ENCODE measurements around the gene ZDHHC1.

Gene ZDHHC1

GRCh38 chr16:67448580-67448979 lies 32.3 kb upstream of the ZDHHC1 start:
- DNase-seq (ENCODE audit: low read depth, low spot score) = no peak

- no peak for DNase-seq (ENCODE audit: low read depth, low spot score)
Observed at GRCh38 chr16:67447508-67448076, 31.3 kb upstream of the ZDHHC1 start.

- DNase-seq (ENCODE audit: low read depth, low spot score) = no peak
Observed at GRCh38 chr16:67446968-67447507, 30.8 kb upstream of the ZDHHC1 start.

DNA sequence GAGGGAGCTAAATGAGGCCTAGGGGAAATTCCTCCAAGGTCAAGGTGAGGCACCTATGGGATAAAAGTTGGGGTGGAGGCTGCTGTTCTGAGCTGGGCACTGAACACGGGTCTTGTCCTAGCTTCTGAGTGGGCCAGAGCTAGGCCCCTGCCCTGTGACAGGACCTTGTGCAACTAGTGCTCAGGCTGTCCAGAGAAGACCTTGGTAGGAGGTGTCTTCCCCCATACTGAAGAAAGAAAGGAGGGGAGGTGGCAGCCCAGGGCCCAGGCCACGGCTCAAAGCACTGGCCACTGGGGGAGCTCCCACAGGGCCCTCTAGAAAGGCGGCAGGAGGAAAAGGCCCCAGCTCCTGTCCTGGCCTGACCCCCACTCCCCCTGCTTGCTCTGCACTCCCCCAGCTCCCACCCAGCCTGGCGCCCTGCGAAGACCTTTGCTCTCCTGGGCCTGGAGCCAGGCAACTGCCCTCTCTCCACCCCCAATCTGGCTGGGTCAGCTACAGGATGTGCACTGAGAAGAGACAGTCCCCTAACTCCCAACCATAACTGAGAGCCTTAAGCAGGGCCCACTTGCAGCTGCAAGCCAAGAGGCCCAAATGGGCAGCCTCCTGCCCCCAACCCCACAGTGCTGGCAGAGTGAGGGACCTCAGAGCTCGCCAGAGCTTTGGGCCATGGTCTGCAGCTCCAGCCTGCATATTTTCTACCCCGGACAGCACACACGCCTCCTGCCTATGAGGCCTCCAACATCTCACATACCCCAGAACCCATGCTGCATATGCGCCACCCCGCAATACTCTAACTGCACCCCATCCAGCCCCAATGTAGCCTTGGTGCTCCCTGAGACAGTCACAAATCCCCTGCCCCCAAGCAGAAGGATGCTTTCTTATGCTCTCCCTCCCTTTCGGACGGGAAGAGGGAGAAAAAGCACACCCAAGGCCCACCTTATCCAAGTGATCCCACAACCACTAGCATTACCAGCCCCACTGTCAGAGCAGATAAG lies 29.9 kb upstream of the ZDHHC1 start:
- DNase-seq (ENCODE audit: low read depth, low spot score) = no peak

DNA sequence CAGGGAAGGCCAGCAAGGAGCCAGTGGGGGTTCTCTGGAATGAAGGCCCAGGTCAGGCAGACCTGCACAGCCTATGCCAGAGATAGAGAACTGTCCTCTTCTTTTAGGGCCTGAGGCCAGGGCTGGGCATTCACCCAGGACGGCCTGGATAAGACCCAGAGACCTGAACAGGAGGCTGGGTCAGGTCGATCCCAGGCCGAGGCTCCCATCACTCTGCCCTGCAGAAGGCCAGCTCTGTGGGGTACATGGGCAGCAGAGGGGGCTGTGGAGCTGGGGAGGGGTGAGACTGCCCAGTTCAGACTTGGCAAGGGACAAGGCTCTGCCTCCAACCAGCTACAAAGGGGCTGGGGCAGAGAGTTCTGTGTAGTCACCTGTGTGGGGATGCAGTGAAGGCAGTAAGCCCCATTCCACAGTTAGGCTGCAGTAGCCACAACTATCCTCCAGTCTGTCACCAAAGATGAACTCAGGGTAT lies 29.2 kb upstream of the ZDHHC1 start:
- DNase-seq (ENCODE audit: low read depth, low spot score) = no peak

- no peak for DNase-seq (ENCODE audit: low read depth, low spot score)
Observed at GRCh38 chr16:67445126-67445426, 28.8 kb upstream of the ZDHHC1 start.

GRCh38 chr16:67444259-67445125 lies 28.2 kb upstream of the ZDHHC1 start:
- DNase-seq (ENCODE audit: low read depth, low spot score) = no peak

- DNase-seq (ENCODE audit: low read depth, low spot score) = no peak
Observed at GRCh38 chr16:67443265-67443664, 27.0 kb upstream of the ZDHHC1 start.

- DNase-seq (ENCODE audit: low read depth, low spot score) = no peak
Observed at GRCh38 chr16:67442581-67443255, 26.4 kb upstream of the ZDHHC1 start.

DNA sequence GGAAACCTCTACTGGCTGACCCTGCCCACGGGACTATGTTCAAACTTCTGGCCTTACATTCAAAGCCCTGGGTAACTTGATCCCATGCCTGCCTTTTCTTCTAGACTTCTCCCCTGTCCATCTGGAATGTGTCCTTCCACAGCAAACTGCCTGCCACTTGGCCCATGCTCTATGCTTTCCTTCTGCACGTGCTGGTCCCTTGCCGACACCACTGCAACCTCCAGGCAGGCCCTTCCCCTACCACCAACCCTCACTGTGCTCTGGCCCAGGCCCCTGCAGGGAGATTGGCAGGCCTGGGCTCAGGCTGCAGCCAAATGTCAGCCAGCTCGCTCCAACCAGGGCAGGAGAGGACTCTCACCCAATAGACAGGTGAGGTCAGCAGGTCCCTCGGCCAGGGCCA lies 25.6 kb upstream of the ZDHHC1 start:
- DNase-seq (ENCODE audit: low read depth, low spot score) = no peak

DNA sequence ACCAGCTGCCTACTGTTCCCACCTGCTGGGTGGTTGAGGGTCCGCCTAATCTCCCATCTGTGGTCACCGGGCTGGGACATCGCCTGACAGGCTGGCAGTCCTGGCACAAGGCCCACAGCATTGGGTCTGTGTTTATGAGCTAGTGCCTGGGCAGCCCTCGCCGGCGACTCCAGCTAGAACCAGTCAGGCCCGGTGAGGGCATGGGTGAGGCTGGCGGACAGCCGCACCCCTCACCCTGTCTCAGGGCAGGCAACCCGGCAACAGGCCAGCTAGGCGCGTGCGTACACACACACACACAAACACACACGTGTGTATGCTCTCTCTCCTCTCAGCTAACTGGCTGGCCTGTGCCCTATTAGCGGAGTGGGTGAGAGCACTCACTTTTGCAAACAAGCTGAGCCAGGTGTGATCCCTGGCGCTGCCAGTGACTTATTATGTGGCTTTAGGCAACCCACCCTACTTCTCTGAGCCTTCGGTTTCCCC lies 25.0 kb upstream of the ZDHHC1 start:
- DNase-seq (ENCODE audit: low read depth, low spot score) = no peak

DNA sequence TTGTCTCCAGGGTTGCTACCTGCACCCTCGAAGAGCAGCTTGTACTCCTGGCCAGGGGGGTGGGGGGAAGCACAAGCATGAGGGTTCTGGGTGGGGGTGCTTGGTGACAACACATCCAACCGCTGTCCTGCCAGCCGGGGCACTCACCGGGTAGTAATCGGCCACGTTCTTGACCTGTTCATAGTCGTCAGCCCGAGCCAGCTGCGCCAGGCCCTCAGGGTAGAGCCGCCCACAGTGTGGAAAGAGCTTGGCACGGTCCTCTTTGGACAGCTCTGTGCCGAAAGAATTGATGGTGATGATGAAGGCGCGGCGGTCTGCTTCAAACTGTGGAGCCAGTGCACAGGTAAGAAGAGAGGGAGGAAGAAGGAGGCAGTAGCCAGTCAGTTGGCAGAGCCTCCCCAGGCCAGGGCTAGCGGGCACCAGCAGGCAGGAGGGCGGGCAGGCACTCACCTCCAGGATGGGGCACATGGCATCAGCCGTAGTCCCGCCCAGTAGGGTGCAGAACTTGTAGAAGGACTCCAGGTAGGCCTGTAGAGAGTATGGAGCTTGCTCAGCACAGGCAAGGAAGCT lies 22.6 kb upstream of the ZDHHC1 start:
- DNase-seq (ENCODE audit: low read depth, low spot score) = no peak

GRCh38 chr16:67438098-67438791 lies 22.0 kb upstream of the ZDHHC1 start:
- DNase-seq (ENCODE audit: low read depth, low spot score) = no peak

DNA sequence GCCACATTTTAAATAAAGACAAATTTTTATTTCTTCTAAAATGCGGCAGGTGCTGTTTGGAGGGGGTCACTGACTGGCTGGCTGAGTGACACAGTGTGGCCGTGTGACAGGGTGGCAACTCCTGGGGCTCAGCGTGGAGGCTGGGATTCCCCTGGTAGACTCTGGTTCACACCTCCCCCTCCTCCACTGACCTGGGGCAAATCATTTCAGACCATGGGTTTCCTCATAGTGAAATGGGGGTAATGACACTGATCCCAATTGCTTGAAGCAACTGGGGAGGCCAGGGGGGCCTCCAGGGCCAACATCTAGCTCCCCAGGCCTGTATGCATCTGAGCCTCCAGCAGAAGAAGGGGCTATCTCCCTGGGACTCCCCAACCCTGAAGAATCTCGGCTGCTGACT lies 21.2 kb upstream of the ZDHHC1 start:
- DNase-seq (ENCODE audit: low read depth, low spot score) = no peak

DNA sequence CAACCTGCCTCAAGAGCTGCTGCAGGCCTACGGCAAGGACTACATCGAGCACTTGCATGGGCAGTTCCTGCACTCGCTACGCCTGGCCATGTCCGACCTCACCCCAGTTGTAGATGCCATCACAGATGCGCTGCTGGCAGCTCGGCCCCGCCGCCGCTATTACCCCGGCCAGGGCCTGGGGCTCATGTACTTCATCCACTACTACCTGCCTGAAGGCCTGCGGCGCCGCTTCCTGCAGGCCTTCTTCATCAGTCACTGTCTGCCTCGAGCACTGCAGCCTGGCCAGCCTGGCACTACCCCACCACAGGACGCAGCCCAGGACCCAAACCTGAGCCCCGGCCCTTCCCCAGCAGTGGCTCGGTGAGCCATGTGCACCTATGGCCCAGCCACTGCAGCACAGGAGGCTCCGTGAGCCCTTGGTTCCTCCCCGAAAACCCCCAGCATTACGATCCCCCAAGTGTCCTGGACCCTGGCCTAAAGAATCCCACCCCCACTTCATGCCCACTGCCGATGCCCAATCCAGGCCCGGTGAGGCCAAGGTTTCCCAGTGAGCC lies 20.4 kb upstream of the ZDHHC1 start:
- DNase-seq (ENCODE audit: low read depth, low spot score) = no peak

DNA sequence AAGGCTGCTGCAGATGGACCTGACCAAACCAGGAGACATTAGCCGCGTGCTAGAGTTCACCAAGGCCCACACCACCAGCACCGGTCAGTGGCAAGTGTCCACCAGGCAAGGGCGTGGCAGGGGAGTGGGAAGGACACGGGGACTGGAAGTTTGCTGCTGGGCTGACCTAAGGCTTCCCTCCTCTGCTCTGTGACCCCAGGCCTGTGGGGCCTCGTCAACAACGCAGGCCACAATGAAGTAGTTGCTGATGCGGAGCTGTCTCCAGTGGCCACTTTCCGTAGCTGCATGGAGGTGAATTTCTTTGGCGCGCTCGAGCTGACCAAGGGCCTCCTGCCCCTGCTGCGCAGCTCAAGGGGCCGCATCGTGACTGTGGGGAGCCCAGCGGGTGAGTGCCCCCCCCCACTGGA lies 19.5 kb upstream of the ZDHHC1 start:
- no peak for DNase-seq (ENCODE audit: low read depth, low spot score)

GRCh38 chr16:67433131-67433719 lies 16.9 kb upstream of the ZDHHC1 start:
- DNase-seq (ENCODE audit: low read depth, low spot score) = no peak

DNA sequence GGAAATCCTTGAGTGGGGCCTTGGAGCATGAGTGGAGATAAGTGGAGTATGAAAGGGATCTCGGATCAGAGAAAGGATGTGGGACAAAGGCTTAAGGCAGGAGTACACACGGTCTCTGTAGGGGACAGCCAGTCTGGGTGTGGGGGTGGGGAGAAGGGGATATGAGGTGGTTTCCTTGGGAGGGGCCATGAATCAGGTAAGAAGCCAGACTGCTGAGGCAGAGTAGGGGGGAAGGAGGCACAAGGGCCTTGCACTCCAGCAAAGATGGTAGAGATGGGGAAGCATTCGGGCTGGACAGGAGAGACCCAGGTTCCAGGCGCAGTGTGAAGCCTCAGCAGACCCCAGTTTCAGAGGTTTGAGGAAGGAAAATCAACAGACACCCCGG lies 16.2 kb upstream of the ZDHHC1 start:
- DNase-seq (ENCODE audit: low read depth, low spot score) = no peak

GRCh38 chr16:67431775-67432505 lies 15.7 kb upstream of the ZDHHC1 start:
- no peak for DNase-seq (ENCODE audit: low read depth, low spot score)

Data from smooth muscle cell of the brain vasculature (primary cell).